NCI-H146 (cell line): ENCODE data around the gene PSMD13.
A peak's percentile ranks its signal among the peaks of the same experiment; 100 is the strongest.

Source experiments
- DNase-seq: peaks from one replicate; lab custom pipeline; 2025; lab: John Stamatoyannopoulos, UW

The PSMD13 gene

DNA sequence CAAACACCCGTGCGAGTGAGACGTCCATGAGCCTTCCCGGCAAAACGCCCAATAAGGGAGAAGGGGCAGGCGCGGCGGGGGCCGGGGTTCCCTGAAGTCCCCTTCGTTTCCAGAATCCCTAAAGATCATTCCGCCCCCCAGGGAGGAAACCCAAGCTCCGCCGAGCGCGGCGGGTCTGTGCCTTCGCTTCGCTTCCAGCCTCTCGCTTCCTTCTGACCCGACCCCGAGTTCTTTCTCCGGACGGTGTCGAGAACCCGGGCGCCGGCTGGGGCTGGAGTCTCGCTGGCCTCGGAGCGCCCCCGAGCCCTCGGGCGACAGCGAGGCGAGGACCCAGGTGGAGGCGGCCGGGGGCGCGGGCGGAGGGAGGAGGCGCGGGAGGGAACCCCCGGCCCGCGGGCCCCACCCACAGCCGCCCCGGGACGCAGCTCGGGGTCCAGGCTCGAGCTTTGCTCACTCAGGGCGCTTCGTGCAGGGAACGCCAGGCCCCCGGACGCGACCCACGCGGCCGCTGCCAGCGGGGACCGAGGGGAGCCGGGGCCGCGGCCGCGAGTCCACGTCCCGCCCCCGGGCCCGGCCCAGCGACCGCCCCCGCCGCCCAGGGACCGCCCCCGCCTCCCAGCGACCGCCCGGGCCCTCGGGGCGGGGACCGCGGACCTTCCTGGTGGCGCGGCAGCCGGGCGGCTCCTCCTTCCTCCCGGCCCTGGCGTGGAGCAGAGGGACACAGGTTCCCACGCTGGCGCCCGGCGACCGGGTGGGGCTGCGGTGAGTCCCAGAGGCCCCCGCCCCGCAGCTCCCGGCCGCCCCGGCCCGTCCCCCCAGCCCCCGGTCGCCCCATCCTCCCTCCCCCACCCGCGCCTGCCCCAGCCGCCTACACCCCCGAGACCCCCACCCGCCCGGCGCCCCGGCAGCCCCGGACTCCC lies 52.0 kb downstream of the PSMD13 start, which contains the start of gene PGGHG:
PGGHG (plus strand) TSS at position 649 of the 920 bp plus-strand sequence. CDS start 691 bp downstream, outside the sequence.
- DNase-seq = peak; percentile 64

DNA sequence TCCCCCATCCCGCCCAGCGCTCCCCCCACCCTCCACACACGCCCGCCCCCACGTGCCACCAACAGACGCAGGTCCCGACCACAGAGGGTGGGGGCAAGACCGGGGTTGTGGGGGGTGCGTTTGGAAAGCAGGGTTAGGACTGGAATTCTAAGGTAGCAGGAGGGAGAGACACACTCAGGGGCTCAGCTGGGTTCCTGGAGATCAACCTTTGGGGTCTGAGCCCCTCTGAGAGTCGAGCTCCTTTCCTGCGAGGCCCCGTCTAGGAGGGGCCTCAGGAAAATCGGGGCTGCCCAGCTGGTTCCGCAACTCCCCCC lies 52.6 kb downstream of the PSMD13 start:
- DNase-seq = no peak

DNA sequence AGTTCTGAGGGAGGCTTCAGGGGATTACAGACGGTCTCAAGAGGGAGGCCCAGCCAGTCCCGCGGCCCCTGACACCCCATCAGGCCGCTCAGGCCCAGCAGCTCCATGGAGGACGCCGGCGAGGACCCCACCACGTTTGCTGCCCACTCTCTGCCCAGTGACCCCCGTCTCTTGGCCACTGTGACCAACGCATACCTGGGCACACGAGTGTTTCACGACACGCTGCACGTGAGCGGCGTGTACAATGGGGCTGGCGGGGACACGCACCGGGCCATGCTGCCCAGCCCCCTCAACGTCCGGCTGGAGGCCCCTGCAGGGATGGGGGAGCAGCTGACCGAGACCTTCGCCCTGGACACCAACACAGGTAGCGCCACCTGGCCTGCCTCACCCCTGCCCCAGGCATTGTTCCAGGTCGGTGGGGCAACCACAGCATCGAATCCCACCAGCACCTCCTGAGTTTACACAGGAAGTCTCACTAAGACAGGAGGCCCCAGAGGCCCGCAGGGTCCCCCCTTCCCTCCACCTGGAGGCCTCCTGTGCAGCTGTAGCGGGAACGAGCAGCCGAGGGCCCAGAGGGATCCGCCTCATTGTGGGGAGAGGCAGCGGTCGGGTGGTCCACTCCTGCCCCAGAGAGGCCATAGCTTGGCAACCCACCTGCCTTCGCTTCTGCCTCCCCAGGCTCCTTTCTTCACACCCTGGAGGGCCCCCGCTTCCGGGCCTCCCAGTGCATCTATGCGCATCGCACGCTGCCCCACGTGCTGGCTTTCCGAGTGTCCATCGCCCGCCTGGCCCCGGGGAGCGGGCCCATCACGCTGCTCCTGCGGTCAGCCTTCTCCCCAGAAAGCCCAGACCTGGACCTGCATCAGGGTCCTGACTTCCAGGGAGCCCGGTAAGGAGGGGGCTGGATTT lies 53.2 kb downstream of the PSMD13 start:
- DNase-seq = no peak

DNA sequence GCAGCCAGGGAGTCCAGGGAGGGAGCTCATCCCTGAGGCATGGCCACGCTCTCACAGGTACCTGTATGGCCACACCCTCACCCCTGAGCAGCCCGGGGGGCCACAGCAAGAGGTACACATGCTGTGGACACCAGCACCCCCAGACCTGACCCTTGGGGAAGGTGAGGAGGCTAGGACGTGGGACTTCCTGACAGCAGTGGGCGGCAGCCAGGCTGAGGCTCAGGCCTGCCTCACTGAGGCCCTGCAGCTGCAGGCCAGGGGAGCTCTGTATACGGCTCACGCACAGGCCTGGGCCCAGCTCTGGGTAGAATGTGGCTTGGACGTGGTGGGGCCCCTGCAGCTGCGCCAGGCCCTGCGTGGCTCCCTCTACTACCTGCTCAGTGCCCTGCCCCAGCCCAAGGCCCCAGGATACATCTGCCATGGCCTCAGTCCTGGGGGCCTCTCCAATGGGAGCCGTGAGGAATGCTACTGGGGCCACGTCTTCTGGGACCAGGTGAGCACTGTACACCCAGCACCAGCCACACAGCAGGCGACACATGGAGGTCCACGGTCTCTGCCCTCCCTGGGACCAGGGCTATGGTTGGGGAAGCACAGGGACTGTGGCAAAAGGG lies 54.0 kb downstream of the PSMD13 start:
- no peak for DNase-seq

DNA sequence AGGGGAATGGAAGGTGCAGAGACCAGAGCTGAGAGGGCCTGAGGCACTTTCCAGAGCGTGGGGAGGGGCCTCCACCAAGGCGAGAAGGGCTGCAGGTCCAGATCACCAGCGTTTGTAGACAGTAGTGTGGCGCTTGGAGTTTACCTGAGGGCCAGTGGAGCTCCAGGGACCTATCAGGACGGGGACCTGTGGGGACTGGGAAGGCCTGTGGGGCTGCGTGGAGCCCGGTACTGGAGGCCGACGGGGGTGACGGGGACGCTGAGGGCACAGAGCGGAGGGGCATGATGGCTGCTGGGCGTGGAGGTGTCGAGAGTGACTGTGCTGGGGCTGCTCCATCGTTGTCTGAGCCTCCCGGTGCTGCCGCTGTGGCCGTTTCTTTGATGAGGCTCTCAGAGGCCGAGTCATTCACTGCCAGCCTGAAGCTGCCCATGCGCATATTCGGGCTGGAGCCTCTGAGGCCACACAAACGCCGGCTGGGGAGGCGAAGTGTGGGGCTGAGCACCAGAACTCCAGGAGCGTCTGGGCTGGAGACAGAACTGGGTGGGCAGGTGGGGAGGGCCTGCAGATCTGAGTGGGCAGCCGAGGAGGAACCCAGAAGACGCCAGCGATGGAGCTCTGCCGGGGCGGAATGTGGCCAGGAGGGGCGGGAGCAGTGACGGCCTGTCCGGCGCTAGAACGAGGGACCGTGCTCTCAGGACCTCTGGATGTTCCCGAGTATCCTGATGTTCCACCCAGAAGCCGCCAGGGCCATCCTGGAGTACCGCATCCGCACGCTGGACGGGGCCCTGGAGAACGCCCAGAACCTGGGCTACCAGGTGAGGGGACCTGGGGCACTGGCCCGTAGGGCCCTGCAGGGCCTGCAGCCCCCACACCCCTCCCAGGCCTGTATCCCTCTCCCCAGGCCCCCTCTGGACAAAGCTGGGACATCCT lies 54.8 kb downstream of the PSMD13 start:
- no peak for DNase-seq

DNA sequence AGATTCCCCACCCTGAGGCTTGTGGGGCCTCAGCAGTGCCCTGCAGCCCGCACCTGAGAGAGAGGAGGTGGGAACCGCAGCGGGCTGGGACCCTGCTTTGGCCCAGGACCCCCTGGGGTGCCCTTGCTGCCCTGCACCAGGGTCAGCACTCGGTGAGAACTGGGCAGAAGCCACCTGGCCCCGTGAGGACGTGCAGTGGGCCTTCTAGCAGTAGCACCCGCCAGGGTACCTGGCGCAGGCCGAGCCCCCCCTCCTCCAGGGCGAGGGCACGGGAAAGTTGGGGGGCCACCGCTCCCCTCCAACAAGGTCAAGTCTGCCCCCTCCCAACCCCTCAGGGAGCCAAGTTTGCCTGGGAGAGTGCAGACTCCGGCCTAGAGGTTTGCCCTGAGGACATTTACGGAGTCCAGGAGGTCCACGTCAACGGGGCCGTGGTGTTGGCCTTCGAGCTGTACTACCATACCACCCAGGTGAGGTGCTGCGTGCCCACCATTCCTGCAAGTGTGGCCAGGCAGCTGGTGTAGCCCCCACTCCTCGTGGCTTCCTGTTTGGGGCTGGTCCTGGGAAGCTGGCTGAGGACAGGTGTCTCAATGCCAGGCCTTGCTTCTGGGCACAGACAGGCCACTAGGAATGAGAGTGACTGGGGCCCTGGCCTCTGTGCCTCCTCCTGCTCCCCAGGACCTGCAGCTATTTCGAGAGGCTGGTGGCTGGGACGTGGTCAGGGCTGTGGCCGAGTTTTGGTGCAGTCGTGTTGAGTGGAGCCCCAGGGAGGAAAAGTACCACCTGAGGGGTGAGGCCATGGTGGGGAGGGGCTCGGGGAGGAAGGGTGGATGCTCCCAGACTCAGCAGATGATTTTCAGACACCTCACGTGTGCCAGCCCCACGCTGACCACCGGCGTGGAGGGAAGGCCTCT lies 55.7 kb downstream of the PSMD13 start:
- no peak for DNase-seq

DNA sequence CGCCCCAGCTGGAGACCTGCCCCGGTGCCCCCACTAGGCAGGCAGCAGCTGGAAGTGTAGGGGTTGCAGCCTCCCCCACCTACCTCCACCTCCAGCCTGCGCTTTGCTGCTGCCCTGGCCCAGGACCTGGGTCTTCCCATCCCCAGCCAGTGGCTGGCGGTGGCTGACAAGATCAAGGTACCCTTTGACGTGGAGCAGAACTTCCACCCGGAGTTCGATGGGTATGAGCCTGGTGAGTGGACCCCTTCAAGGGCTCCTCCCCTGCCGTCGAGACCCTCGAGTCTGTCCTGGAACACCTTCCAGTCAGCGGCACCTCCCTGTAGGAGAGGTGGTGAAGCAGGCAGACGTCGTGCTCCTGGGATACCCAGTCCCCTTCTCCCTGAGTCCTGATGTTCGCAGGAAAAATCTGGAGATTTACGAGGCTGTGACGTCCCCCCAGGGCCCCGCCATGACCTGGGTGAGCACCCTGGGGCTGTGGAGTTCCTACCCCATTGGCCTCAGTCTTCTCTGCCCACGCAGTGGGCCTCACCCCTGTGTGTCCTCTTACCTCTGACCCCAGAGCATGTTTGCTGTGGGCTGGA lies 56.6 kb downstream of the PSMD13 start:
- DNase-seq = no peak

DNA sequence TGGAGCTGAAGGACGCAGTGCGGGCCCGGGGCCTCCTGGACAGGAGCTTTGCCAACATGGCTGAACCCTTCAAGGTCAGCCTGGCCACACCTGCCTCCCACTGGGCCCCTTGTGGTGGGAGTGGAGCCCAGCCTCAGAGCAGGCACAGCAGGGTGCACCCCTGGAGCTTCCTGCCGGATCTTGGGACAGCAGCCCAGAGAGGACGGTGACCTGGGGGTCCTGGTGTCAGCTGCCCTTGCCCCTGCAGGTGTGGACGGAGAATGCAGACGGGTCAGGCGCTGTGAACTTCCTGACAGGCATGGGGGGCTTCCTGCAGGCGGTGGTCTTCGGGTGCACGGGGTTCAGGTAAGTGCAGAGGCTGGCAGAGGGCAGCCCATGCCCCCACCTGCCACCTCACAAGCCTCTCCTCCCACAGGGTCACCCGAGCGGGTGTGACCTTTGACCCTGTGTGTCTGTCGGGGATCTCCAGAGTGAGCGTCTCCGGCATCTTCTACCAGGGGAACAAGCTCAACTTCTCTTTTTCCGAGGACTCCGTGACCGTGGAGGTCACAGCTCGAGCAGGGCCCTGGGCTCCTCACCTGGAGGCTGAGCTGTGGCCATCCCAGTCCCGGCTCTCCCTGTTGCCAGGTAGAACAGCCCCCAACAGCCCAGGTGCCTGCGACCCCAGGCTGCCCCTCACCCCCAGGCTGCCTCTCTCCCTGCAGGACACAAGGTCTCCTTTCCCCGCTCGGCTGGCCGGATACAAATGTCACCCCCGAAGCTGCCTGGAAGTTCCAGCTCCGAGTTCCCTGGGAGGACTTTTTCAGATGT lies 57.3 kb downstream of the PSMD13 start:
- DNase-seq = no peak

DNA sequence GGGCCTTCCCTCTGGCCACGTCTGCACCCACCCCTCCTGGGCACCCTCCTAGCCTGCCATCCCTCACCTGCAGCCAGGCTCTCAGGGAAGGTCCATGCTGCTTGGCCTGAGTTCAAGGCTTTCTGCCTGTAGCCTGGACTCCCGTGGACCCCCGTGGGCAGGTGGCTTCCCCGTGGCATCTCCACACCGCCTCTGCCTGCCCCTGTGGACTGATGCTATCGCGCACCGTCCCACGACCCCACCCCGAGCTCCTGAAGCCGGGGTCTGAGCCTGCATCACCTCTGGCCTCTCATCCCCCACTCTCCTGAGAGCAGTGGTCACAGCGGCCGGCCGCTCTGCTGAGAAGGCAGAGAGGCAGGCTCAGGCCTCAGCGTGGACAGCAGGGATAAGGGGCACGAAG lies 58.0 kb downstream of the PSMD13 start:
- DNase-seq = no peak

DNA sequence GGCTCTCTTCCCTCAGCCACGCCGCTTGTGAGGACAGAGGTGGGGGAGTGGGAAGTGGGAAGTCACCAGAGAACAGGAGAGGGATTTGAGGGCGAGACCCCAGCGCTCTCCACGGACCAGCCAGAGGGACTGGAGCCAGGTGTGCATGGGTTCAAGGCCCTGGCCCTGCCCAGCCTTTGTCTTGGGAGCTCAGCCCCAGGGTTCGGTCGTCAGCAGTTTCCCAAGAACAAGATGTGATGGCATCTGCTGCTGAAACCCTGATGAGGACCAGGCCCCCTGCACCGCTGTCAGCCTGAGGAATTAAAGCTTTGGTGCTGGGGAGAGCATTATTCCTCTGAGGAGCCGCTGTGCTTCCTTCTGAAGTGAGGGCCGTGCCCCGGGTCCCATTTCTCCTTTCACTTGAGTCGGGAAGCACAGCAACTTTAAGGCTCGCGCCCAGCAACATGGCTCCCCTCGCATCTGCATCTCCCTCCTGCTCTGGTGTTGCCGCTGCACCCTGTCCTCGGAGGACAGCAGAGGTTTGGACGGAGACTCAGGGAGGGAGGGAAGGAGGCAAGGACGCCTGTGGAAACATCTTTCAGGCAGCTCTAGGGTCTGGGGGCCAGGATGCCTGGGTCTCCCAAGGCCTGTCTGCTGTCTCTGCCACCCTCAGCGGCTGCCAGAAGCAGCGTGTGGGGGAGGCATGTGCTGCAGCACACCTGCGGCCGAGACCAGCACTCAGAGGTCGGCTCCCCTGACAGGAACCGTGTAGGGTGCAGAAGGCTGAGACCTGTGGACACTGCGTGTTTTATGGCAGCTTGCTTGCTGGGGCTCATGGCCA lies 58.8 kb downstream of the PSMD13 start:
- no peak for DNase-seq

DNA sequence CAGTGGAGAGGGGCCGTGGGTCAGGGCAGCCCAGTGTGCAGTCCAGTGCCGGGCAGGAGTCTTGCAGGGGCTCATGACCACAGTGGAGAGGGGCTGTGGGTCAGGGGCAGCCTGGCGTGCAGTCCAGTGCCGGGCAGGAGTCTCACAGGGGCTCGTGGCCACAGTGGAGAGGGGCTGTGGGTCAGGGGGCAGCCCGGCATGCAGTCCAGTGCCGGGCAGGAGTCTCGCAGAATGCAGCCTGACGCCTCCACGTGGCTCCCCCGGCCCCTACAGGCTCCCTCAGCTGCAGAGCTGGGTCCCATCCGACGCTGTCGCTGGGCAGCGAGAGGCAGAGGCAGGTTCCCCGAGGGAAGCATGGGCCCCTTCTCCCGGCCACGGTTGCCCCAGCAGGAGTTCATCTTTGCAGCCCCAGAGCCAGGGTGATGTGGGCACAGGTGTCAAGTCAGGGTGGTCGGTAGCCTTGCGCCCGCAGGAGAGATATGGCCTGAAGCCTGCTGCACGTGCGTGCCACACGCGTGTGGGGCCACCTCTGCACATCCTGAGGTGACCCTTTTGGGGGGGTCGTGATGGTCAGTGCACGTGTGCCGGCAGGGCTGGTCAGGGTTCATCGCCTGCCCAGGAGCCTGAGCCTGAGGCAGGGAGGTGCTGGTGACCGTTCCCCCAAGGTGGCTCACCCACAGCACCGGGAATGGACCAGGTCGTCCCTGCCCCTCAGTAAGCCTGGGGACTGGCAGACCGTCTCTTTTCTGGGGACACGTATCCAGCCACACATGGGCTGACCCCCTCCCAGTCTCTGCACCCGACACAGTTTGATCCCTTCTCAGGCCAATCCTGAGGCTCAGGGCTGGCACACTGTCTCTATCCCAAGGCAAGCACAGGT lies 59.6 kb downstream of the PSMD13 start:
- DNase-seq = no peak

DNA sequence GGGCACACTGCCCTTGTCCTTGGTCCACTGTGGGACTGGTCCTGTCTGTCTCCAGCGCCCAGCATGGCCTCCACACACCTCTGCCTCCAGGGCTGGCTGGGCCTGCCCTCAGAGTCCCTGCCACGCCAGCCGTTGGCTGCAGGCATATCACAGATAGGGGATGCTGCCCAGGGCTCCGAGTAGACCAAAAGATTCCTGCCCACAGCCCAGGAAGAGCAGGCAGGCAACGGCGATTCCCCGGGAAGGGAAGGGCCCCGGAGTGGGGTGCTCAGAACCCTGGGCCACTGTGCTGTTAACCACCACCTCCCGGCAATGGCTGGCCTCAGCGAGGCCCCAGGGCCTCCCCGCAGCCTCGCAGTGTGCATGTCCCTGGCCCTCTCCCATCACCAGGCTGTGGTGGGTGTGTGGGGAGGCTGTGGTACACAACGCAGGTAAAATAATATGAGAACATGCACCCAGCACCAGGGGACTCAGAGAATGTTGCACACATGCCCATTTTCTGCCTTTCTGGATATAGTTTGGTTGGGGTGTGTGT lies 60.3 kb downstream of the PSMD13 start:
- DNase-seq = no peak

DNA sequence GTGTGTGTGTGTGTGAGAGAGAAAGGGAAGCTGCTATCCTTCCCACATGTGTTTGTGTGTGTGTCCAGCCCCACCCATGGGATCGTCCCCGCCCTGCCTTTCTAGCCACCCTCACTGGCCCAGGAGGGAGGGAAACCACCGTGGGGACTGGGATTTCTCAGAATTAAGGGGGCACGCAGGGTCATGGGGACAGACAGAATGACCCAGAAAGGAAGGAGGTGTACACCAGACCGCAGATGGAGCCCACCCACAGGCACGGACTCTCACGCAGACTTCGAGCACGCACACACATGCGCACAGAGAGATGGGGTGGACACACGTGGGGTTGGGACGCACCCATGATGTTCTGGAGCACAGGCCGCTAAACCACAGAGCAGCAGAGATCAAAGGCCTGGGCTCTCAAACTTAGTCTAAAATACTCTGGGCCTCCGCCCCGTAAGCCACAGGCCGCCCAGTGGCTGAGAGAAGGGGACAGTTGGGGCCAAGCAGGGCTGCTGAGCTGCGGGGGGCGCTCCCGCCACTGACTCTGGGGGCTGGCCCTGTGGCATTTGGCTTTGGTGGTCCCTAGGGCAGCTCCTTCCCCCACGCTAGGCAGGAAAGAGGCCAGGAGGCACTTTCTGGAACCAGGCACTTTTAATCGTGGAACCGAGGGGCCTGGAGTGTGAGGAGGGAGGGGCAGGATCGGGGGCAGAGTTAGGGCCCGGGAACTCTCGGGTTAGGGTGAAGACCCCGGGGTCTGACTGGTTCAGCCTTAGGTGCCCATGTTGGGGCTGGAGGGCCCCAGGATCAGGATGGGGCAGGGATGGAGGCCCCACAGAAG lies 61.0 kb downstream of the PSMD13 start:
- DNase-seq = no peak

DNA sequence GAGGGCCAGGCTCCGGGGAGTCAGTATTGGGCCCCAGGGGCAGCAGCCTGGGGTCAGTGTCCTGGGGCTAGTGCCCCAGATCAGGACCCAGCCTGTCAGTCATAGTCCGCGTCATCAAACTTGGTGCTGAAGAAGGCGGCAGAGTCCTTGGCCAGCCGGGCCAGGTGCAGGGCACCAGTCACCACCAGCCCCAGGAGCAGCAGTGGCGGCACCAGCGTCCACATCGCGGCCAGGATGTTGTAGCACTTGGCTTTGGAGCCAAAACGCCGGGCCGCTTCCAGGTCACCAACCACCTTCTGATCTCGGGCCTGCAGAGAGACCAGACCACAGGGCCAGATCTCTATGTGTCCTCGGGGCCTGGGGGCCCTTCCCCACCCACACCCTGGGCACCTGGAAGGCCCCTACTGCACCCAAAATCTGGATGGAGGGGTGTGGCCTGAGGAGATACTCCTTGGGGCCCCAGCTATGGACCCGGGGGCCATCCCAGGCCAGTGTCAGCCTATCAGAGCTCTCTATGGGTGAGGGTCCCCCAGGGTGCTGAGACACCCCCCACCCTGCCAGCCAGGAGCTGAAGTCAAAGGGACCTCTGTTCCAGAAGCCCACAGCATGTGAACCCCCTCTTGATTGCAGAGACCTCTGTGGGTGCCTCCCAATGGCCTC lies 61.8 kb downstream of the PSMD13 start:
- DNase-seq = no peak

DNA sequence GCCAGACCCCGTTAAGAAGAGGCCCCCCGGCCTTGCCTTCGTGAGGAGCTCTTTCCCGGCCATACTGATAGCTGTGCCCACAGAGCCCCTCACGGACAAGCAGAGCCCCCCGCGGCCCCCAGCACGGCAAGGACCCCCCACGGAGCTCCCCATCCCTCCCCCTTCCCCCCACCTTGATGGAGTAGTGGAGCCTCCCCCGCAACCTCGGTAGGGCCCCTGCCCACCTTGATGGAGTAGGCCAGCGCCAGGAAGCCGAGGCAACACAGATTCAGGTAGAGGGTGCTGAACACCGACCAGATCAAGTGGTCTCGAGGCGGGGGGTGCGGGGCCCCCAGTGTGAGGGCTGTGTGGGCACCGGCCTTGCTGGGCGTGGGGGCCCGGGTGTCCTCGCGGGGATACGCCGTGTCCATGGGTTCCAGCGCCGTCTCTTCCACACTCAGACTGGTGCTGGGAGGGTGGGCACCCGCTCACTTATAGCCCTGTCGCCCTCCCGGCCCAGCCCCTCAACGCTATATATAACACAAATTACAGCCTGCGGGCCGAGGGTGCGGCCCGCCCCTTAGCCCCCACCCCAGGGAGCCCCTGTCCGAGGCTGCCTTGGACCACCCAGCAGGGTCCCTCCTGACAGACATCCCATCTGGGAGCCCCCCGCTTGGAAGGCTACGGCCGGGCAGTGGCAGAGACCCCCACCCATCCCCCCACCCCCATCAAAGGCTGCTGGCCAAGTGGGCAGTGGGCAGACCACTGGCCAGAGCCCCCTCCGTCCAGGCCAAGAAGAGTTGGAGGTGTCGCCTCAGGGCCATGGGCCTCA lies 62.5 kb downstream of the PSMD13 start, which contains the start of gene IFITM5:
IFITM5 (minus strand) TSS at position 446 of the 811 bp plus-strand sequence; CDS start at position 410, 36 bp downstream.
- no peak for DNase-seq
